ENCODE results near the gene MET.
"Not testable (repeated sequence)": the region's sequence is repeated elsewhere in the genome, so short reads cannot be mapped to it uniquely, and the experiment has no call there.

The MET gene

GRCh38 chr7:116728413-116728812 lies 56.4 kb downstream of the MET start:
- no peak for DNase-seq (ENCODE audit: low spot score)

GRCh38 chr7:116730097-116731022 lies 58.4 kb downstream of the MET start:
- no peak for DNase-seq (ENCODE audit: low spot score)

GRCh38 chr7:116731023-116731395 lies 59.0 kb downstream of the MET start:
- DNase-seq (ENCODE audit: low spot score), result no peak

GRCh38 chr7:116731445-116732335 lies 59.7 kb downstream of the MET start:
- DNase-seq (ENCODE audit: low spot score), result no peak

- DNase-seq (ENCODE audit: low spot score), result no peak
These were observed 61.0 kb downstream of the MET start for GRCh38 chr7:116732788-116733694.

GRCh38 chr7:116733924-116734580 lies 62.1 kb downstream of the MET start:
- DNase-seq (ENCODE audit: low spot score), result no peak

- DNase-seq (ENCODE audit: low spot score), result no peak
These were observed 62.7 kb downstream of the MET start for GRCh38 chr7:116734710-116735109.

- no peak for DNase-seq (ENCODE audit: low spot score)
These were observed 65.1 kb downstream of the MET start for GRCh38 chr7:116736927-116737715.

- no peak for DNase-seq (ENCODE audit: low spot score)
These were observed 66.4 kb downstream of the MET start for GRCh38 chr7:116738378-116738777.

- no peak for DNase-seq (ENCODE audit: low spot score)
These were observed 67.3 kb downstream of the MET start for GRCh38 chr7:116739307-116739706.

- DNase-seq (ENCODE audit: low spot score), result no peak
These were observed 68.2 kb downstream of the MET start for GRCh38 chr7:116740231-116740630.

GRCh38 chr7:116740755-116741462 lies 68.9 kb downstream of the MET start:
- DNase-seq (ENCODE audit: low spot score), result no peak

GRCh38 chr7:116741625-116742316 lies 69.8 kb downstream of the MET start:
- DNase-seq (ENCODE audit: low spot score), result no peak

GRCh38 chr7:116742641-116743040 lies 70.6 kb downstream of the MET start:
- DNase-seq (ENCODE audit: low spot score), result no peak

- not testable (repeated sequence) for DNase-seq (ENCODE audit: low spot score)
These were observed 71.8 kb downstream of the MET start for GRCh38 chr7:116743835-116744234.

GRCh38 chr7:116746388-116746787 lies 74.4 kb downstream of the MET start:
- not testable (repeated sequence) for DNase-seq (ENCODE audit: low spot score)

- DNase-seq (ENCODE audit: low spot score), result not testable (repeated sequence)
These were observed 79.1 kb downstream of the MET start for GRCh38 chr7:116751070-116751469.

- no peak for DNase-seq (ENCODE audit: low spot score)
These were observed 80.5 kb downstream of the MET start for GRCh38 chr7:116752305-116753074.

Measured in CD4-positive, alpha-beta T cell treated with Interleukin-2 at 100 ng/mL for 4 hours (primary cell).